GM12878 (cell line): ENCODE results near the gene C5. TPM values are rescaled to one million over a fixed set of nuclear protein-coding genes. Genes with fewer than 3 reads are reported as not detected.
A peak's percentile ranks its signal among the peaks of the same experiment; 100 is the strongest.

Source experiments
- CEBPB ChIP-seq, 2 experiments: fragments of 150-350 bp in 1 of 2; IDR thresholded peaks; 2 replicates each; pipeline ENCODE4 v1.6.1; 2012 to 2014; ENCODE audit warnings: low read depth in 2 of 2, low read length in 2 of 2, borderline replicate concordance in 1 of 2, inconsistent platforms in 1 of 2
- E4F1 ChIP-seq: fragments of 450-650 bp; IDR thresholded peaks from 2 replicates; pipeline ENCODE4 v1.6.1; 2018; ENCODE audit warnings: borderline replicate concordance, mild to moderate bottlenecking; ENCODE audit not compliant: partially characterized antibody
- GABPA ChIP-seq: IDR thresholded peaks from 2 replicates; pipeline ENCODE4 v1.6.1; 2014; ENCODE audit warnings: antibody characterized with exemption, low read depth, mild to moderate bottlenecking, inconsistent platforms
- HCFC1 ChIP-seq: fragments of 150-350 bp; IDR thresholded peaks from 2 replicates; pipeline ENCODE4 v1.6.1; 2014; ENCODE audit warnings: low read length
- HDAC6 ChIP-seq: fragments of 200-600 bp; sonication (generic); IDR thresholded peaks from one replicate; pipeline ENCODE4 v1.8.0; 2017; ENCODE audit warnings: antibody characterized with exemption; ENCODE audit not compliant: unreplicated experiment
- IRF5 ChIP-seq: fragments of 450-650 bp; IDR thresholded peaks from 2 replicates; pipeline ENCODE4 v1.6.1; 2017; ENCODE audit warnings: borderline replicate concordance
- MTA2 ChIP-seq: fragments of 450-650 bp; IDR thresholded peaks from 2 replicates; pipeline ENCODE4 v1.6.1; 2016; ENCODE audit warnings: low read depth, mild to moderate bottlenecking, moderate library complexity
- MYC ChIP-seq: IDR thresholded peaks from 2 replicates; pipeline ENCODE4 v1.6.1; 2011; ENCODE audit warnings: mild to moderate bottlenecking, low read length, moderate library complexity, inconsistent platforms; ENCODE audit not compliant: insufficient read depth, insufficient replicate concordance, insufficient read length, severe bottlenecking
- NFYB ChIP-seq: IDR thresholded peaks from 2 replicates; pipeline ENCODE4 v1.6.1; 2011; ENCODE audit warnings: low read depth, mild to moderate bottlenecking, low read length, improper control_type of control experiment, moderate library complexity; ENCODE audit not compliant: insufficient read depth
- PAX8 ChIP-seq: fragments of 450-650 bp; IDR thresholded peaks from 2 replicates; pipeline ENCODE4 v1.6.1; 2017; ENCODE audit warnings: mild to moderate bottlenecking, moderate library complexity
- PKNOX1 ChIP-seq: fragments of 450-650 bp; IDR thresholded peaks from 2 replicates; pipeline ENCODE4 v1.6.1; 2016; ENCODE audit warnings: mild to moderate bottlenecking
- POLR2AphosphoS2 ChIP-seq: IDR thresholded peaks from 2 replicates; pipeline ENCODE4 v1.6.1; 2011; ENCODE audit warnings: low read depth, mild to moderate bottlenecking, low read length, improper control_type of control experiment, moderate library complexity
- POLR2AphosphoS5 ChIP-seq: IDR thresholded peaks from 2 replicates; pipeline ENCODE4 v1.6.1; 2011; ENCODE audit warnings: mild to moderate bottlenecking, low read length, inconsistent platforms
- RAD51 ChIP-seq: fragments of 450-650 bp; IDR thresholded peaks from 2 replicates; pipeline ENCODE4 v1.6.1; 2016; ENCODE audit warnings: moderate library complexity, mild to moderate bottlenecking, inconsistent platforms
- STAT3 ChIP-seq: IDR thresholded peaks from 2 replicates; pipeline ENCODE4 v1.6.1; 2011; ENCODE audit warnings: low read depth, low read length, improper control_type of control experiment
- SUZ12 ChIP-seq: fragments of 200-600 bp; sonication (generic); IDR thresholded peaks from one replicate; pipeline ENCODE4 v1.6.1; 2018; ENCODE audit warnings: antibody characterized with exemption, mild to moderate bottlenecking; ENCODE audit not compliant: unreplicated experiment
- ZNF687 ChIP-seq: fragments of 450-650 bp; IDR thresholded peaks from 2 replicates; pipeline ENCODE4 v1.6.1; 2017; ENCODE audit warnings: mild to moderate bottlenecking, moderate library complexity
- polyA plus RNA-seq, 11 experiments: library from polyadenylated mRNA; depleted of rRNA in 4 of 11; unstranded in 6 of 11; stranded (reverse) in 5 of 11; fragments of >200 nt; fragmentation: Nextera tagmentation in 4 of 11; fragmentation: Illumina TruSeq in 1 of 11; extraction: Ambion mirVana in 4 of 11; extraction: Trizol in 1 of 11; gene quantifications; 1 replicate in 1 of 11; 2 replicates in 10 of 11; pipeline versions ENCODE4 v1.2.1 to v1.2.3, GENCODE V29; 2011 to 2016; ENCODE audit warnings: inconsistent platforms in 2 of 11, missing spikeins in 2 of 11, low read depth in 1 of 11
- total RNA-seq, 4 experiments: library from RNA; depleted of rRNA in 3 of 4; stranded (reverse); fragments of >200 nt in 3 of 4; fragmentation: Illumina TruSeq in 1 of 4; extraction: Trizol in 1 of 4; gene quantifications; 2 replicates each; pipeline versions ENCODE4 v1.2.1 to v1.2.3, GENCODE V29; 2013 to 2021

C5 gene
- total and polyA plus RNA-seq, 10 of the 15 experiments (the other 5 are each of a cell fraction or from before 2014, with no cell fraction given): 0.39 to 2.2 (median 1.2) TPM

GRCh38 chr9:120927269-120928014 is 122.6 kb downstream of the C5 start (continued):
- no peak for TF ChIP-seq POLR2AphosphoS2
- TF ChIP-seq IRF5: no peak
- TF ChIP-seq SUZ12: no peak
- no peak for TF ChIP-seq HCFC1
- no peak for TF ChIP-seq MYC
- no peak for TF ChIP-seq RAD51
- no peak for TF ChIP-seq E4F1
- no peak for TF ChIP-seq STAT3
- TF ChIP-seq POLR2AphosphoS5: peak; percentile 31; the same call in 1 of the 2 replicates
- TF ChIP-seq GABPA: no peak
- TF ChIP-seq NFYB: no peak
- TF ChIP-seq HDAC6: no peak
- TF ChIP-seq PKNOX1: peak; percentile 21; the same call in 1 of the 2 replicates
- no peak for TF ChIP-seq PAX8
- TF ChIP-seq MTA2: no peak
- TF ChIP-seq CEBPB (IDR thresholded peaks at IDR 0.05; ENCODE audit: borderline replicate concordance in 1 of 2, low read depth in 2 of 2, low read length in 2 of 2): no peak
- TF ChIP-seq ZNF687: peak; percentile 51; the same call in 1 of the 2 replicates
